Jurkat, Clone E6-1 (cell line): ENCODE data around the gene OR56A1.
A peak's percentile ranks its signal among the peaks of the same experiment; 100 is the strongest.

Source experiments
- DNase-seq: peaks from one replicate; pipeline ENCODE4 v3.0.0-alpha.2; 2011; ENCODE audit warnings: low read depth, low spot score
- H3K4me3 ChIP-seq: 2 replicates; pipeline ENCODE4 v1.5.1; 2011; ENCODE audit warnings: mild to moderate bottlenecking, low read length, control low read depth, moderate library complexity

OR56A1 gene

DNA sequence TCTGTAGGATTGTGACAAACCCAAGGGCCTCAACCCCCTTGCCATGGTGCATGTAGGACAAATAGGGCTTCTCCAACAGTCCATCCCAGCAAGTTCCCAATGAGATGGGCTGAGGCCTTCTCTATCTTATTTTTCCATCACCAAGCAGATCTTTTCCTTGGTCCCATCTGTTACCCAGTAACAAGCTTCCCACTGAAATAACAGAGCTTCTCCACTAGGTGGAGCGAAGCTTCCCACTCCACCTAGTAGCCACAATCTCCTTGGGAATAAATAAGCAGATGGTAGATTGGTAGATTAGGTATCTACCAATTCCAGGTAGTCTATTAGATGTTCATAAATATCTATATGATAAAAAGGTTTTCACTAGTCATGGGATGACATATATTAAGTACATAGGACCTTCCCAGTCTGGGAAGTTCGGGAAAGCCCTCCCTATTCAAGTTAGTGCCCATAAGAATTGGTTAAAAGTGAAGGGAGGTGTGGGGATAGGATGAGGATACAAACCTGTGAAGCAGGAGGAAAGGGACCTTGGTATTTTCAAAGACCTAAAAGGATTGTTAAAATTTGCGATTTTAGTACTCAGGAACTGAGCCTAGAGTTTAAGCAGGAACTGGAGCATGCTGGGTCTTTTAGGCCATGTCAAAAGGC is 37.8 kb downstream of the OR56A1 start:
- no peak overlapping the region for H3K4me3 ChIP-seq
- DNase-seq = peak; percentile 14

GRCh38 chr11:5992150-5992549 is 38.4 kb downstream of the OR56A1 start:
- H3K4me3 ChIP-seq = no peak overlapping the region

GRCh38 chr11:5989203-5989602 is 41.4 kb downstream of the OR56A1 start:
- no peak for DNase-seq
- H3K4me3 ChIP-seq = no peak overlapping the region

More at GRCh38 chr11:5992150-5992549, 38.4 kb downstream of the OR56A1 start:
- no peak for DNase-seq

DNA sequence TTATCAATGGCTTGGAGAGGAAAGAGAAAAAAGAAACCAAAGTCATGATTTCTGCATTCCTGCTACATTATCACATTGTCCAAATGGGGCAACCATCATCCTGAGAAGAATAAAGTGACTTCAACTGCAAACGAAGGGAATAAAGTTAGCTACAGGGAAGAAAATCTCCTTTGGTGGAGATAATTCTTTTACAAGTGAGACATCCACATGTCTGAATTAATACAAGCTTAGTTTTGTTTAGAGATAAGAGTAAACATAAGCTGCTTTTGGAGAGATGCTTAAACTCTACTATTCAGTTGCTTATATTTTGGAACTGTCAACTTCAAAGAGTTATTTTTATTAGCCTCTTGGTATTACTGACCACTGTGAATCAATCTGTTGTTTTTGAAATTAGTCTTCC is 43.7 kb downstream of the OR56A1 start, which contains the start of gene OR52L1:
TSS of gene OR52L1 (minus strand) at position 101 of the 400 bp plus-strand sequence. CDS start at position 46, 55 bp downstream.
- DNase-seq = no peak
- H3K4me3 ChIP-seq = no peak within 1 kb of the TSS

- H3K4me3 ChIP-seq = no peak overlapping the region
- DNase-seq = no peak
Measured at GRCh38 chr11:5983443-5983842, 47.1 kb downstream of the OR56A1 start.

DNA sequence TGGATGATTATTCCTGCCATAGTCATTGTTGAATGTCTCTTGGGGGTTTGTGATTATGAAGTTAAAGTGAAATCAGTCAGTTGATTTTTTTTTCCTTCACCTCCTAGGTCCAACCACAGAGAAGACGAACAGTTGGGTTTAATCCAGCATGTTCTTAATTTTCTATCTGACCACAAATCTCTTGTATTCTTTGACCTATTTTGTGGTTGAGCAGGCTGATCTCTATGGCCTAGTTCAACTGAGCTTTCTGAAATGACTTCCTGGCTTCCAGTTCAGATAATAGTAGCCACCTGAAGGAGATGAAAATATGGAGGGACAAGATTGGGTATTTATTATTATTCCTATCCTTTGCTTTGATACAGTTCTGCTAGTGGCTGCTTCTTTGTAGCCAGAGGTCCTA is 57.0 kb downstream of the OR56A1 start:
- peak; percentile 5 for DNase-seq
- no peak overlapping the region for H3K4me3 ChIP-seq
